K562 (cell line): ENCODE measurements around the gene TAX1BP1. TPM values are rescaled to one million over a fixed set of nuclear protein-coding genes. Genes with fewer than 3 reads are reported as not detected.

Experiments used
- ATAC-seq: fragments of 200-7000 bp; cut with Tn5 transposase; 3 replicates; pipeline ENCODE4 v1.9.1; 2020; ENCODE audit warnings: moderate library complexity
- BruUV-seq: library from RNA; stranded (reverse); fragments of 400-500 nt; replicated peaks from 2 replicates; lab custom pipeline; 2021; lab: Mats Ljungman, UMichigan
- CTCF ChIA-PET: fragments of 300-600 bp; formaldehyde crosslinking; extraction: SDS; loops from one replicate; lab custom pipeline; 2021; ENCODE audit warnings: low intra/inter-chr PET ratio; lab: Yijun Ruan, JAX
- POLR2A ChIA-PET: fragments of 300-600, 350-650 bp; sonication (Branson Sonifier 250); formaldehyde crosslinking; extraction: SDS; loops from one replicate; lab custom pipeline; 2021; ENCODE audit warnings: antibody characterized with exemption, inconsistent platforms; lab: Yijun Ruan, JAX
- DNase-seq, 4 experiments: peaks; one replicate each; pipeline versions ENCODE4 v3.0.0 to v3.0.0-alpha.2; 2011 to 2018; ENCODE audit warnings: low spot score in 3 of 4, mixed read lengths in 3 of 4; ENCODE audit errors: extremely low read depth in 1 of 4
- FAIRE-seq: peaks from 2 replicates; lab custom pipeline; 2011; peaks lifted over from hg19 to GRCh38; lab: Jason Lieb, UNC
- H2AFZ ChIP-seq: 2 replicates; pipeline ENCODE4 v1.6.0; 2011; ENCODE audit warnings: low read depth, low read length, control low read depth, inconsistent platforms
- H3K27ac ChIP-seq: fragments of 200-600 bp; 3 replicates; pipeline ENCODE4 v1.8.0; 2011; ENCODE audit warnings: low read depth, mild to moderate bottlenecking, control low read depth, inconsistent platforms, low read length, moderate library complexity, mixed read lengths; ENCODE audit errors: extremely low read depth
- H3K27me3 ChIP-seq, 2 experiments: fragments of 300-600 bp in 1 of 2; 2 replicates in 1 of 2; 3 replicates in 1 of 2; pipeline versions ENCODE4 v1.6.0 to v1.8.0; 2011; ENCODE audit warnings: inconsistent platforms in 2 of 2, low read length in 2 of 2, mild to moderate bottlenecking in 1 of 2, mixed read lengths in 1 of 2, moderate library complexity in 1 of 2; ENCODE audit not compliant: control insufficient read depth in 2 of 2, insufficient read depth in 2 of 2
- H3K36me3 ChIP-seq: fragments of 300-600 bp; 3 replicates; pipeline ENCODE4 v1.8.0; 2011; ENCODE audit warnings: mild to moderate bottlenecking, low read length, inconsistent platforms; ENCODE audit not compliant: control insufficient read depth, insufficient read depth
- H3K4me1 ChIP-seq, 2 experiments: fragments of 200-600 bp in 1 of 2; replicated peaks in 1 of 2; 2 replicates in 1 of 2; 3 replicates in 1 of 2; pipeline versions ENCODE4 v1.5.1 to v1.8.0; 2011; ENCODE audit warnings: inconsistent platforms in 2 of 2, low read length in 2 of 2, mild to moderate bottlenecking in 1 of 2, mixed read lengths in 1 of 2, moderate library complexity in 1 of 2; ENCODE audit not compliant: control insufficient read depth in 2 of 2, insufficient read depth in 2 of 2
- H3K4me2 ChIP-seq: 2 replicates; pipeline ENCODE4 v1.6.1; 2011; ENCODE audit warnings: low read length, control low read depth, inconsistent platforms, mixed read lengths; ENCODE audit not compliant: insufficient read depth
- H3K4me3 ChIP-seq: fragments of 200-600 bp; sonication (generic), shearing (Covaris generic); 2 replicates; pipeline ENCODE4 v1.5.1; 2016; ENCODE audit warnings: control low read depth, inconsistent platforms
- H3K79me2 ChIP-seq: fragments of 200-600 bp; 3 replicates; pipeline ENCODE4 v1.8.0; 2011; ENCODE audit warnings: low read length, inconsistent platforms; ENCODE audit not compliant: control insufficient read depth, insufficient read depth
- H3K9ac ChIP-seq, 2 experiments: 2 replicates each; pipeline versions ENCODE4 v1.6.0 to v1.6.1; 2011; ENCODE audit warnings: low read depth in 2 of 2, low read length in 2 of 2, control low read depth in 1 of 2, inconsistent platforms in 1 of 2, mild to moderate bottlenecking in 1 of 2, mixed read lengths in 1 of 2; ENCODE audit not compliant: insufficient read depth in 1 of 2
- H3K9me1 ChIP-seq: one replicate; pipeline ENCODE4 v1.6.0; 2011; ENCODE audit warnings: inconsistent platforms, mild to moderate bottlenecking, low read length, moderate library complexity; ENCODE audit not compliant: control insufficient read depth, insufficient read depth
- H3K9me3 ChIP-seq: replicated peaks from 2 replicates; pipeline ENCODE4 v1.5.1; 2011; ENCODE audit warnings: low read depth, low read length, inconsistent platforms; ENCODE audit not compliant: control insufficient read depth, insufficient read depth
- H4K20me1 ChIP-seq: replicated peaks from 2 replicates; pipeline ENCODE4 v1.6.1; 2011; ENCODE audit warnings: low read length, inconsistent platforms, mixed read lengths; ENCODE audit not compliant: control insufficient read depth, insufficient read depth
- AFF1 ChIP-seq, 2 experiments: fragments of 450-650 bp; IDR thresholded peaks; 2 replicates each; pipeline ENCODE4 v1.6.1; 2018; ENCODE audit warnings: mild to moderate bottlenecking in 2 of 2, low read depth in 1 of 2; ENCODE audit not compliant: partially characterized antibody in 2 of 2
- C11orf30 ChIP-seq: fragments of 450-650 bp; IDR thresholded peaks from 2 replicates; pipeline ENCODE4 v1.6.1; 2016; ENCODE audit warnings: low read depth, mild to moderate bottlenecking
- CSDE1 ChIP-seq, 2 experiments: fragments of 450-650 bp; IDR thresholded peaks; 2 replicates each; pipeline ENCODE4 v1.6.1; 2016; ENCODE audit warnings: mild to moderate bottlenecking in 1 of 2
- FOXK2 ChIP-seq, 2 experiments: fragments of 450-650 bp; IDR thresholded peaks in 1 of 2; conservative IDR thresholded peaks in 1 of 2; 2 replicates each; pipeline ENCODE4 v1.6.1; 2016; ENCODE audit warnings: low read depth in 2 of 2, mild to moderate bottlenecking in 1 of 2
- GABPA ChIP-seq: fragments of 200-800 bp; sonication (Bioruptor generic); conservative IDR thresholded peaks from 2 replicates; pipeline ENCODE4 v1.6.1; 2016; ENCODE audit warnings: low read depth, missing genetic modification characterization, missing compliant biosample characterization
- HNRNPUL1 ChIP-seq: fragments of 200-400 bp; formaldehyde crosslinking; IDR thresholded peaks from 2 replicates; pipeline ENCODE4 v1.6.1; 2017; ENCODE audit warnings: low read length
- KHSRP ChIP-seq: fragments of 450-650 bp; IDR thresholded peaks from 2 replicates; pipeline ENCODE4 v1.6.1; 2017
- MAFG ChIP-seq: fragments of 450-650 bp; conservative IDR thresholded peaks from 2 replicates; pipeline ENCODE4 v1.6.1; 2016; ENCODE audit warnings: missing genetic modification characterization, missing compliant biosample characterization
- MAFK ChIP-seq: IDR thresholded peaks from 2 replicates; pipeline ENCODE4 v1.6.1; 2011; ENCODE audit warnings: low read length, improper control_type of control experiment
- RNF2 ChIP-seq: sonication (generic); IDR thresholded peaks from 2 replicates; pipeline ENCODE4 v1.6.1; 2016
- SP1 ChIP-seq: sonication (generic); formaldehyde crosslinking; IDR thresholded peaks from 2 replicates; pipeline ENCODE4 v1.8.1; 2022; ENCODE audit warnings: mild to moderate bottlenecking, missing genetic modification reagents
- SRSF3 ChIP-seq: fragments of 200-400 bp; formaldehyde crosslinking; IDR thresholded peaks from 2 replicates; pipeline ENCODE4 v1.6.1; 2016; ENCODE audit warnings: mild to moderate bottlenecking, low read length, moderate library complexity; ENCODE audit not compliant: insufficient read depth
- ZNF175 ChIP-seq: fragments of 200-800 bp; sonication (Bioruptor generic); IDR thresholded peaks from 2 replicates; pipeline ENCODE4 v1.6.1; 2016; ENCODE audit warnings: low read depth, mild to moderate bottlenecking, missing genetic modification characterization, missing compliant biosample characterization
- ZNF197 ChIP-seq: fragments of 200-800 bp; sonication (Bioruptor generic); IDR thresholded peaks from 2 replicates; pipeline ENCODE4 v1.6.1; 2016; ENCODE audit warnings: low read depth, missing genetic modification characterization, missing compliant biosample characterization
- ZNF274 ChIP-seq: IDR thresholded peaks from 2 replicates; pipeline ENCODE4 v1.6.1; 2011; ENCODE audit warnings: low read depth, mild to moderate bottlenecking, low read length, moderate library complexity, borderline replicate concordance
- ZNF561 ChIP-seq: fragments of 450-650 bp; formaldehyde crosslinking; conservative IDR thresholded peaks from 2 replicates; pipeline ENCODE4 v1.4.0; 2020; ENCODE audit warnings: mild to moderate bottlenecking, moderate library complexity
- ZNF699 ChIP-seq: fragments of 250-450 bp; sonication (Bioruptor Pico); IDR thresholded peaks from 2 replicates; pipeline ENCODE4 v1.8.0; 2021; ENCODE audit warnings: mild to moderate bottlenecking, moderate library complexity; ENCODE audit not compliant: insufficient replicate concordance
- WGBS: fragments of 100-300 bp; shearing (Covaris generic); methylation state at CpG from one replicate; pipeline ENCODE4 v1.1.6; 2016; ENCODE audit warnings: low coverage, mixed read lengths; ENCODE audit not compliant: insufficient coverage; ENCODE audit errors: missing lambda C conversion rate; 5-methylcytosine and 5-hydroxymethylcytosine counted together
- in situ Hi-C: fragments of 300-500 bp; cut with MboI; formaldehyde crosslinking; loops from 4 replicates; pipeline ENCODE4 v1.15.0; 2018; ENCODE audit warnings: inconsistent platforms, mixed read lengths
- intact Hi-C: fragments of 100-400 bp; cut with micrococcal nuclease; formaldehyde crosslinking; loops from 2 replicates; pipeline ENCODE4 v1.14.2; 2022
- polyA plus RNA-seq, 8 experiments: library from polyadenylated mRNA; depleted of rRNA in 4 of 8; stranded (reverse) in 5 of 8; unstranded in 3 of 8; fragments of >200 nt; fragmentation: Nextera tagmentation in 2 of 8; fragmentation: Illumina TruSeq in 1 of 8; extraction: Ambion mirVana in 2 of 8; extraction: Trizol in 1 of 8; gene quantifications; 2 replicates each; pipeline versions ENCODE4 v1.2.1 to v1.2.3, GENCODE V29; 2011 to 2014; ENCODE audit warnings: inconsistent platforms in 1 of 8, missing spikeins in 1 of 8
- total RNA-seq, 7 experiments: library from RNA; depleted of rRNA in 6 of 7; stranded (reverse); fragments of >200 nt in 6 of 7; fragmentation: Illumina TruSeq in 2 of 7; extraction: Trizol in 2 of 7; gene quantifications; 2 replicates each; pipeline versions ENCODE4 v1.2.1 to v1.2.3, GENCODE V29; 2011 to 2021; ENCODE audit warnings: low replicate concordance in 1 of 7
- TF ChIP-seq, protein P1 (sequence below): fragments of 250-450 bp; sonication (Bioruptor Pico); IDR thresholded peaks from 2 replicates; pipeline ENCODE4 v1.5.0; 2021

Gene TAX1BP1
- total and polyA plus RNA-seq, 9 of the 15 experiments (the other 6 are each of a cell fraction or from before 2014, with no cell fraction given): 49.0 to 119 (median 75.9) TPM

GRCh38 chr7:27735831-27736230 lies 4.1 kb upstream of the TAX1BP1 start (continued):
- no peak for TF ChIP-seq ZNF274
- no peak for TF ChIP-seq FOXK2 (conservative IDR thresholded peaks at IDR 0.05 in 1 of 2, IDR thresholded peaks at IDR 0.05 in 1 of 2; ENCODE audit: low read depth in 2 of 2)
- TF ChIP-seq CSDE1 (IDR thresholded peaks at IDR 0.05): no peak
- TF ChIP-seq ZNF699 (CRISPR knock-in tag): no peak
- no peak for TF ChIP-seq KHSRP
- no peak for TF ChIP-seq ZNF175 (CRISPR knock-in tag)

GRCh38 chr7:27737178-27737577 lies 2.8 kb upstream of the TAX1BP1 start:
- no TSS peak for BruUV-seq
- no peak for TF ChIP-seq SP1 (CRISPR knock-in tag)
- TF ChIP-seq, protein P1, sequence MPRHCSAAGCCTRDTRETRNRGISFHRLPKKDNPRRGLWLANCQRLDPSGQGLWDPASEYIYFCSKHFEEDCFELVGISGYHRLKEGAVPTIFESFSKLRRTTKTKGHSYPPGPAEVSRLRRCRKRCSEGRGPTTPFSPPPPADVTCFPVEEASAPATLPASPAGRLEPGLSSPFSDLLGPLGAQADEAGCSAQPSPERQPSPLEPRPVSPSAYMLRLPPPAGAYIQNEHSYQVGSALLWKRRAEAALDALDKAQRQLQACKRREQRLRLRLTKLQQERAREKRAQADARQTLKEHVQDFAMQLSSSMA (CRISPR knock-in tag): no peak
- TF ChIP-seq C11orf30: peak; percentile 81
- peak; percentile 59 for TF ChIP-seq MAFG (tag)
- TF ChIP-seq ZNF197 (CRISPR knock-in tag): no peak
- no peak for TF ChIP-seq GABPA
- TF ChIP-seq RNF2: no peak
- TF ChIP-seq SRSF3: no peak
- TF ChIP-seq ZNF561 (CRISPR knock-in tag): no peak
- no peak for TF ChIP-seq HNRNPUL1
- TF ChIP-seq MAFK: 0 out of 2 replicates have a peak, but pooled peaks have one; percentile 34
- TF ChIP-seq AFF1 (IDR thresholded peaks at IDR 0.05; ENCODE audit: low read depth in 1 of 2, partially characterized antibody in 2 of 2): no peak

More at GRCh38 chr7:27737178-27737577, 2.8 kb upstream of the TAX1BP1 start:
- no peak overlapping the region for H3K4me2 ChIP-seq
- FAIRE-seq (no peak), DNase-seq (no peak), ATAC-seq (no peak)
- intact Hi-C loops: loop anchor here (5.0 kb wide), 1 partner anchor 45 kb away; no protein-coding TSS in a partner anchor
- WGBS: 100% methylated on average over 2 of the region's 2 CpGs
- H3K9ac ChIP-seq: no peak overlapping the region
- H3K4me3 ChIP-seq: no peak overlapping the region
- no peaks in the 10 kb centered on the region for H3K9me3 ChIP-seq
- ChIA-PET POLR2A (interaction anchor here (1.0 to 1.2 kb wide), 2 partner anchors 22 to 75 kb away, joined by 3 read pairs; partner anchors contain the start of gene HIBADH), CTCF (no interaction called here)
- H3K36me3 ChIP-seq: no peaks in the 10 kb centered on the region
- peaks cover 19% of the 10 kb centered on the region for H3K79me2 ChIP-seq
- no peak overlapping the region for H3K27ac ChIP-seq
- 0 out of 2 replicates have a peak, but pooled peaks cover 4% of the 10 kb centered on the region for H4K20me1 ChIP-seq
- H3K27me3 ChIP-seq: no peaks in the 10 kb centered on the region
- in situ Hi-C loops: no loop called here
- H3K9me1 ChIP-seq: no peaks in the 10 kb centered on the region
- H3K4me1 ChIP-seq: peaks cover 5 to 11% of the 10 kb centered on the region in 2 experiments; a peak in 4 of 5 replicates
- H2AFZ ChIP-seq: peak overlapping the region; percentile 60
